ENCODE results near the gene ARHGAP15. TPM values are rescaled to one million over a fixed set of nuclear protein-coding genes. Genes with fewer than 3 reads are reported as not detected.

ARHGAP15 gene
- total and polyA plus RNA-seq, 7 experiments from 2014 or later: 164 to 311 (median 201) TPM

DNA sequence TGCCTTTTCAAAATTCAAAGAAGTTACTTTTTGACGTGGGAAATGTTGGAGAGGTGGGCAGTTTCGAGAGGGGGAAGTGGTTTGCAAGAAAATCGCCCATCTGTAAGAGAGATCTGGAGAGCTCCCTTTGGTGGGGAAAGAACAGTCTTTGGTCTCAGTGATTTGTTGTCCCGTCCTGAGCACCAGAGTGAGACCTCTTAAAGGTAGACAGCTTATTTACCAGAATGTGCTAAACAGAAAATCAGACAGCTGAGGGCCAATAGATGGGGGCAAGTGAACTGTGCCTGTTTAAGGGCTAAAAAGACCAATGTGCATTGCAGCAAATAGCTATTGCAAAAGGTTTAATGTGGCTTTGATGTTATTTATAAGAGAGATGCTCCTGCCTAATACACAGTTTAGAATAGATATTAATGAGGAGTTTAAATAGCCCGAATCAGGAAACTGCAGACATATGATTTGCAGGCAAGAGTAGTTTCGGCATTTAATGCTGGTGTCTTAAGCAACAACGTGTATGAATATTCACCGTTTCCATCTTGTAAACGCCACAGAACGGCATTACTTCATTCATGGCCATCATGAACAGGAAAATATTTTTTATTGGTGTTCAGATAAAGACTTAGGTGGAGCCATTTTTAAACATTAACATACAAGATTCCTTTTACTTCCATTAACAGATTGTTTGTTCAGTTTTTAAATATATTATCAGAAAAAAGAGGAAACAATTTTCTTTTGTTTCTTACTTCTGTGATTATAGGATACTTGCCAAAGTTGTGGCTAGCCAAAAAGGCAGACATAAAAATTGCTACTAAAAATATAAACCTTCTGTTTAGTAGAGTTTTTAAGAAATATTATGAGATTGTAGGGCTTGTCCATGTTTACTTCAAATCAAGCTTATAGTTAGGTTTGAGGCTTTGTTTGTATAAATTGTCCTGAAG is 29.6 kb downstream of the ARHGAP15 start:
- Mint-ChIP-seq H3K27ac (peak overlapping the region; percentile 14 to 90 (median 84)), H3K27me3 (no peaks in the 10 kb centered on the region), H3K4me1 (peaks cover 56 to 100% (median 96%) of the 10 kb centered on the region in 7 donors), H3K36me3 (peaks cover 0 to 40% (median 25%) of the 10 kb centered on the region in 5 donors), H3K9me3 (no peaks in the 10 kb centered on the region), H3K4me3 (peak overlapping the region; percentile 22 to 75 (median 62))
- H3K4me3 ChIP-seq (ENCODE audit: low read length): no peak overlapping the region
- H3K36me3 ChIP-seq (ENCODE audit: control insufficient read depth in 2 of 3, insufficient read depth in 3 of 3, low read length in 3 of 3): peaks cover 0 to 10% (median 7%) of the 10 kb centered on the region in 3 experiments
- no peaks in the 10 kb centered on the region for H3K9me3 ChIP-seq (ENCODE audit: control insufficient read depth in 2 of 3, low read length in 3 of 3)
- POLR2A ChIA-PET: interaction anchor here (0.6 to 4.3 kb wide), 7 partner anchors 29 to 167 kb away, joined by 3 to 29 read pairs (median 7); partner anchors contain the start of gene ARHGAP15
- CTCF ChIA-PET: interaction anchor here (2.9 to 4.5 kb wide), 4 partner anchors 31 to 100 kb away, joined by 9 to 73 read pairs (median 25); partner anchors contain the start of gene ARHGAP15
- no peaks in the 10 kb centered on the region for H3K27me3 ChIP-seq (ENCODE audit: control insufficient read depth in 2 of 2, insufficient read depth in 2 of 2, low read length in 2 of 2)
- no peak for ATAC-seq
- peaks cover 13 to 65% of the 10 kb centered on the region in 2 donors for H3K4me1 ChIP-seq (ENCODE audit: control insufficient read depth in 2 of 2, insufficient read depth in 2 of 2, low read length in 2 of 2)
- H3K27ac ChIP-seq (ENCODE audit: low read depth, low read length): peak overlapping the region; percentile 3
- intact Hi-C loops (cut with micrococcal nuclease): loop anchor here (1.0 to 5.0 kb wide), 2 partner anchors 9 to 1173 kb away; a partner anchor contains a TSS
- DNase-seq: no peak

DNA sequence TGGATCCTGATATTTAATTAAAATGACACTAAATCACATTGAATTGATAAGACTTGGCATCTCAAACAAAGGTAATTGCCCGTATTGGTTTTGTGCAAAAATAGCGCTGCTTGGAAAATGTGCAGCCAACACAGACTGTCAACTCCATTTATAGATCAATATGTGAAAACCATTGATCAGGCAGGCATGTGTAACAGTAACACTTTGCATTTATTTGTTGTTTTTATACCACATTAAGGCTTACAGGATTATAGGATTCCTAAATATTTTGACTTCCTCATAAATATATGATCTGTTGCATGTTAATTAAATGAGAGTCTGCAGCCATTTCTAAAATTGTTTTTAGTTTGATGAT is 30.2 kb downstream of the ARHGAP15 start:
- Histone ChIP-seq H3K4me1 (ENCODE audit: control insufficient read depth in 2 of 2, insufficient read depth in 2 of 2, low read length in 2 of 2) (peaks cover 13 to 59% of the 10 kb centered on the region in 2 donors), H3K27me3 (ENCODE audit: control insufficient read depth in 2 of 2, insufficient read depth in 2 of 2, low read length in 2 of 2) (no peaks in the 10 kb centered on the region), H3K27ac (ENCODE audit: low read depth, low read length) (peak overlapping the region; percentile 34), H3K9me3 (ENCODE audit: control insufficient read depth in 2 of 3, low read length in 3 of 3) (no peaks in the 10 kb centered on the region), H3K4me3 (ENCODE audit: low read length) (no peak overlapping the region), H3K36me3 (ENCODE audit: control insufficient read depth in 2 of 3, insufficient read depth in 3 of 3, low read length in 3 of 3) (peaks cover 0 to 10% (median 7%) of the 10 kb centered on the region in 3 experiments)
- Mint-ChIP-seq H3K27me3 (no peaks in the 10 kb centered on the region), H3K4me3 (peak overlapping the region in 8 of 10 donors; percentile 33 to 70 (median 58)), H3K4me1 (peaks cover 53 to 100% (median 96%) of the 10 kb centered on the region in 7 donors), H3K36me3 (peaks cover 0 to 46% (median 26%) of the 10 kb centered on the region in 5 donors), H3K9me3 (no peaks in the 10 kb centered on the region), H3K27ac (peak overlapping the region in 8 of 9 donors; percentile 41 to 92 (median 85))
- intact Hi-C loops (cut with micrococcal nuclease): loop anchor here in 1 of 2 donors (5.0 kb wide), 1 partner anchor 1173 kb away; a partner anchor contains a TSS
- ATAC-seq (no peak), DNase-seq (no peak)
- POLR2A ChIA-PET: interaction anchor here (0.7 to 4.3 kb wide), 5 partner anchors 8 to 166 kb away, joined by 3 to 29 read pairs (median 9); partner anchors contain the start of gene ARHGAP15
- CTCF ChIA-PET: interaction anchor here (4.0 to 4.5 kb wide), 2 partner anchors 34 to 99 kb away, joined by 35 to 73 read pairs; partner anchors contain the start of gene ARHGAP15

DNA sequence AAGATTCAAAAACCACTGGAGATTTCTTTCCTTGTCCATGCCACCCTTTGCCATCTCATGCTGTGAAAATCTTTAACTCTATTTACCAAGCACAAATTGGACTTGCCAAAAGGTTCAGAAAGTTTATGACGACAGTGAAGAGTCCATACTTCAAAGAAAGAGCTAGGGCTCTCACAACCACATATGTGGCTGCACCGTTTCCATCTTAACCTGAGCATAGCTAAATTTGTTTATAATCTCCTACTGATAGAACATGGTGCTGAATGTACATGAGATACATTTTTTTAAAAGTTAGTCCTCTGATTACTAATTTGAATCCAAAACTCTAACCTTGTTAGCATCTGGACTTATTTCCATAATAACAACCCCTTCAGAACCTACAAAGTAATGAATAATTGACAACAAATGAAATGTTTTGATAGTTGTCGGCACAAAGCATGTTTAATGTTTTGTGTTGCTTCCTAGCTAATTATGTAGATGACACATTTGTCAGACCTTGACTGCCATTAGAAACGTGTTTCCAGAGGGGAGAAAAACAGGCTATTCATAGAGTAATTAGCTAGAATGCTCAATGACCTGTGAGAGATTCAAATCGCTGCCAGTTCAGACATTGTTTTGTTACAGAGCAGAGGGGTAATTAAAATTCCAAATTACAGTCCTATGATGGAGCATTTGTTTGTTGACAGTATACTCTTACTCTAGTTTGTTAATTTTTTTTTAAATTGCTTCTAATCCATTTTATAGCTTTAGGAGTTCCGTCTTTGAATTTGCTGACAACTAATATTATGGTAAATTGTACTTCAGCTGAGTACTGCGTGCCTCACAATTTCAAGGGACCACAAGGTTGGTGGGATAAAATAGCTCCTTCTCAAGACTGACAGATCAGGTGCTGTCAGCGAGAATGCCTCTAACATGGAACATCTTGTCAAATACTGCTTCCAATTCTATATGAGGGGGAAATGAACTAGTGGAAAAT is 31.8 kb downstream of the ARHGAP15 start:
- Histone ChIP-seq H3K27ac (ENCODE audit: low read depth, low read length) (peak overlapping the region; percentile 34), H3K9me3 (ENCODE audit: control insufficient read depth in 2 of 3, low read length in 3 of 3) (no peaks in the 10 kb centered on the region), H3K27me3 (ENCODE audit: control insufficient read depth in 2 of 2, insufficient read depth in 2 of 2, low read length in 2 of 2) (no peaks in the 10 kb centered on the region), H3K4me3 (ENCODE audit: low read length) (no peak overlapping the region), H3K36me3 (ENCODE audit: control insufficient read depth in 2 of 3, insufficient read depth in 3 of 3, low read length in 3 of 3) (peaks cover 0 to 7% (median 2%) of the 10 kb centered on the region in 3 experiments), H3K4me1 (ENCODE audit: control insufficient read depth in 2 of 2, insufficient read depth in 2 of 2, low read length in 2 of 2) (peaks cover 13 to 62% of the 10 kb centered on the region in 2 donors)
- peaks cover 3 to 45% (median 28%) of the 10 kb centered on the region in 5 donors for H3K36me3 Mint-ChIP-seq
- peak overlapping the region in 8 of 10 donors; percentile 15 to 66 (median 54) for H3K4me3 Mint-ChIP-seq
- POLR2A ChIA-PET: interaction anchor here (0.6 to 4.3 kb wide), 12 partner anchors 11 to 100 kb away, joined by 3 to 29 read pairs (median 6); partner anchors contain the start of gene ARHGAP15
- peak overlapping the region; percentile 41 to 91 (median 84) for H3K27ac Mint-ChIP-seq
- CTCF ChIA-PET: interaction anchor here (0.6 to 4.5 kb wide), 20 partner anchors 9 to 123 kb away, joined by 3 to 73 read pairs (median 8); partner anchors contain the start of gene ARHGAP15
- no peaks in the 10 kb centered on the region for H3K9me3 Mint-ChIP-seq
- intact Hi-C loops (cut with micrococcal nuclease): loop anchor here in 1 of 2 donors (5.0 kb wide), 2 partner anchors 34 to 121 kb away; partner anchors contain the start of gene ARHGAP15
- DNase-seq: no peak
- peak; percentile 34 for ATAC-seq
- no peaks in the 10 kb centered on the region for H3K27me3 Mint-ChIP-seq
- H3K4me1 Mint-ChIP-seq: peaks cover 58 to 98% (median 93%) of the 10 kb centered on the region in 7 donors

DNA sequence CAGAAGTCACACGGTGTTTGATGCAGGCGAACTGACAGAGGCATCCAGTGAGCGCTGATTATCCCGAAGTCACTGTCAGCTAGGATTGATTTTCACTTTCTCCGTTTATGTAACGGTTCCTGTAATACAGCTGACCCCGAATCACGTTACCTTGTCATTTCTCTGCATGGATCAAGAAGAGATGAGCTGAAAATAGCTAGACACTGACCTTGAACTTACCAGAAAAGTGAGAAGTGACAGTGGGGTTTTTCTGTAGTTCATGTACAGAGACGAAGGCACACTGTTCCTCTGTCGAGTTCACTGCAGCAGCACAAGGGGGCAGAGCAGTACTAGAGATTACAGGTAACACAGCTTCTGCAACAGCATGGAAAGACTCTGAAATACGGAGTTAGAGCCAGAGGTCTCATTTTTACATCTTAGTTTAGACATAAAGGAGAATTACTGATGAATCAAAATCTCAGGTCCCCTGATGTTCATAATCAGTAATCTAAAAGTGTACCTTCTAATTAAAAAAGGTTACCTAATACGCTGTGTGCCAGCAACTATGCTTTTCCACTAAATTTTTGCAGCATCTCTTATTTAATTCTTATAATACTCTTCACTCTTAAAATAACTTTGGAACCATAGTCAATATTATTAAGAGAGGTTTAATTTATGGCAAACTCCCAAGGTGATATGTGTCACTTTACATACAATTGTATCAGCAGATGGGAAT is 33.1 kb downstream of the ARHGAP15 start:
- intact Hi-C loops (cut with micrococcal nuclease): loop anchor here (1.0 to 5.0 kb wide), 11 partner anchors 15 to 128 kb away; partner anchors contain the start of gene ARHGAP15 (in 2 of the 2)
- ATAC-seq: peak; percentile 97
- Histone ChIP-seq H3K4me3 (ENCODE audit: low read length) (no peak overlapping the region), H3K36me3 (ENCODE audit: control insufficient read depth in 2 of 3, insufficient read depth in 3 of 3, low read length in 3 of 3) (no peaks in the 10 kb centered on the region), H3K27me3 (ENCODE audit: control insufficient read depth in 2 of 2, insufficient read depth in 2 of 2, low read length in 2 of 2) (no peaks in the 10 kb centered on the region), H3K27ac (ENCODE audit: low read depth, low read length) (peak overlapping the region; percentile 18), H3K9me3 (ENCODE audit: control insufficient read depth in 2 of 3, low read length in 3 of 3) (no peaks in the 10 kb centered on the region), H3K4me1 (ENCODE audit: control insufficient read depth in 2 of 2, insufficient read depth in 2 of 2, low read length in 2 of 2) (peaks cover 13 to 58% of the 10 kb centered on the region in 2 donors)
- Mint-ChIP-seq H3K27me3 (no peaks in the 10 kb centered on the region), H3K27ac (peak overlapping the region in 8 of 9 donors; percentile 50 to 91 (median 82)), H3K4me1 (peaks cover 64 to 98% (median 93%) of the 10 kb centered on the region in 7 donors), H3K4me3 (peak overlapping the region in 7 of 10 donors; percentile 0 to 53 (median 6)), H3K36me3 (peaks cover 3 to 54% (median 27%) of the 10 kb centered on the region in 5 donors), H3K9me3 (no peaks in the 10 kb centered on the region)
- DNase-seq: peak in 8 of 9 donors; percentile 9 to 76 (median 67)
- POLR2A ChIA-PET: interaction anchor here (0.8 to 4.3 kb wide), 9 partner anchors 14 to 102 kb away, joined by 3 to 29 read pairs (median 5); no protein-coding TSS in a partner anchor
- CTCF ChIA-PET: interaction anchor here (0.6 to 4.5 kb wide), 25 partner anchors 10 to 363 kb away, joined by 3 to 73 read pairs (median 6); partner anchors contain the start of gene ARHGAP15

DNA sequence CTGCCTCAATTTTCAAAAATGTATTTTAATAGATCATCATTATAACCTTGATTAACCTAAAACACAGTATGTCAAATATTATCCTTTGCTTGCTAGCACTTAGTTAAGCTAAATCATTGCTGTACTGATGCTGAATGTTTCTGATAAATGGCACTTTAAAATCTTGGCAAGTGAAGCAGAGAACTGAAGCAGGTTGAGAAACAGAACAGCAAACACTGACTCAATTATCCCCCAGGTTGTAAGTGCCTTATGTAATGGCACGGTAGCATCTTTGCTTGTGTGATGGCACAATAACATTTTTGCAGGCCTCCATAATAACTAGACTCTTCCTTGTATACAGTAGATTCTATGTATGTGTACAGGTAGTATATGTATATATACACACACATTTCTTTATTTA is 33.8 kb downstream of the ARHGAP15 start:
- ChIA-PET CTCF (interaction anchor here (0.9 to 4.5 kb wide), 14 partner anchors 20 to 121 kb away, joined by 3 to 73 read pairs (median 9); partner anchors contain the start of gene ARHGAP15), POLR2A (interaction anchor here (0.8 to 4.3 kb wide), 3 partner anchors 14 to 96 kb away, joined by 3 to 29 read pairs (median 3); no protein-coding TSS in a partner anchor)
- Mint-ChIP-seq H3K4me1 (peaks cover 61 to 98% (median 92%) of the 10 kb centered on the region in 7 donors), H3K27ac (peak overlapping the region in 3 of 9 donors; percentile 39 to 90 (median 71)), H3K36me3 (peaks cover 3 to 53% (median 25%) of the 10 kb centered on the region in 5 donors), H3K27me3 (no peaks in the 10 kb centered on the region), H3K4me3 (no peak overlapping the region), H3K9me3 (no peaks in the 10 kb centered on the region)
- DNase-seq (no peak), ATAC-seq (no peak)
- Histone ChIP-seq H3K9me3 (ENCODE audit: control insufficient read depth in 2 of 3, low read length in 3 of 3) (no peaks in the 10 kb centered on the region), H3K27ac (ENCODE audit: low read depth, low read length) (no peak overlapping the region), H3K4me3 (ENCODE audit: low read length) (no peak overlapping the region), H3K36me3 (ENCODE audit: control insufficient read depth in 2 of 3, insufficient read depth in 3 of 3, low read length in 3 of 3) (no peaks in the 10 kb centered on the region), H3K27me3 (ENCODE audit: control insufficient read depth in 2 of 2, insufficient read depth in 2 of 2, low read length in 2 of 2) (no peaks in the 10 kb centered on the region), H3K4me1 (ENCODE audit: control insufficient read depth in 2 of 2, insufficient read depth in 2 of 2, low read length in 2 of 2) (peaks cover 19 to 64% of the 10 kb centered on the region in 2 donors)
- intact Hi-C loops (cut with micrococcal nuclease): loop anchor here (1.0 to 5.0 kb wide), 11 partner anchors 14 to 129 kb away; partner anchors contain the start of gene ARHGAP15 (in 2 of the 2)

Data from naive thymus-derived CD4-positive, alpha-beta T cell (primary cell).